K562 (cell line): ENCODE results near the gene SLBP. TPM values are rescaled to one million over a fixed set of nuclear protein-coding genes. Genes with fewer than 3 reads are reported as not detected.

Experiments
- BCOR ChIP-seq: fragments of 450-650 bp; IDR thresholded peaks from 2 replicates; pipeline ENCODE4 v1.6.1; 2016
- CBFA2T2 ChIP-seq: fragments of 450-650 bp; conservative IDR thresholded peaks from 2 replicates; pipeline ENCODE4 v1.6.1; 2017; ENCODE audit warnings: mild to moderate bottlenecking
- CHD4 ChIP-seq: fragments of 200-600 bp; sonication (generic); IDR thresholded peaks from 3 replicates; pipeline ENCODE4 v1.6.1; 2012; ENCODE audit warnings: low read depth, mild to moderate bottlenecking, mixed read lengths, low read length, inconsistent platforms; ENCODE audit not compliant: insufficient read depth, insufficient replicate concordance, poor library complexity, severe bottlenecking
- CREBBP ChIP-seq: IDR thresholded peaks from one replicate; pipeline ENCODE4 v1.6.1; 2012; ENCODE audit warnings: low read depth, mild to moderate bottlenecking, control low read depth, inconsistent platforms, low read length
- CTBP1 ChIP-seq: fragments of 450-650 bp; IDR thresholded peaks from 2 replicates; pipeline ENCODE4 v1.6.1; 2016; ENCODE audit warnings: borderline replicate concordance
- CTCFL ChIP-seq: IDR thresholded peaks from 2 replicates; pipeline ENCODE4 v1.6.1; 2011; ENCODE audit warnings: borderline replicate concordance, low read depth, mild to moderate bottlenecking, moderate library complexity, low read length; ENCODE audit not compliant: insufficient read depth, poor library complexity, severe bottlenecking
- FOXP1 ChIP-seq: sonication (generic); formaldehyde crosslinking; IDR thresholded peaks from 2 replicates; pipeline ENCODE4 v1.8.0; 2022; ENCODE audit warnings: mild to moderate bottlenecking, missing genetic modification reagents
- HES1 ChIP-seq: fragments of 450-650 bp; IDR thresholded peaks from 2 replicates; pipeline ENCODE4 v1.6.1; 2016; ENCODE audit warnings: low read depth, mild to moderate bottlenecking, moderate library complexity
- KDM1A ChIP-seq, 2 experiments: fragments of 450-650 bp; IDR thresholded peaks; 2 replicates each; pipeline ENCODE4 v1.6.1; 2016; ENCODE audit warnings: mild to moderate bottlenecking in 2 of 2
- KLF6 ChIP-seq: fragments of 250-450 bp; sonication (Bioruptor Pico); IDR thresholded peaks from 2 replicates; pipeline ENCODE4 v1.4.0; 2020; ENCODE audit warnings: mild to moderate bottlenecking, moderate library complexity, borderline replicate concordance
- SMARCC2 ChIP-seq: fragments of 450-650 bp; IDR thresholded peaks from 2 replicates; pipeline ENCODE4 v1.6.1; 2017; ENCODE audit warnings: antibody characterized with exemption, moderate library complexity, mild to moderate bottlenecking, low read depth
- ZNF12 ChIP-seq: sonication (generic); formaldehyde crosslinking; IDR thresholded peaks from 2 replicates; pipeline ENCODE4 v1.4.0; 2020; ENCODE audit warnings: mild to moderate bottlenecking, missing genetic modification reagents
- ZNF165 ChIP-seq: fragments of 250-450 bp; sonication (Bioruptor Pico); IDR thresholded peaks from 2 replicates; pipeline ENCODE4 v1.4.0; 2020; ENCODE audit warnings: borderline replicate concordance
- ZNF511 ChIP-seq: sonication (generic); formaldehyde crosslinking; IDR thresholded peaks from 2 replicates; pipeline ENCODE4 v1.8.0; 2022; ENCODE audit warnings: mild to moderate bottlenecking, missing genetic modification reagents
- ZNF561 ChIP-seq: fragments of 450-650 bp; formaldehyde crosslinking; conservative IDR thresholded peaks from 2 replicates; pipeline ENCODE4 v1.4.0; 2020; ENCODE audit warnings: mild to moderate bottlenecking, moderate library complexity
- ZNF699 ChIP-seq: fragments of 250-450 bp; sonication (Bioruptor Pico); IDR thresholded peaks from 2 replicates; pipeline ENCODE4 v1.8.0; 2021; ENCODE audit warnings: mild to moderate bottlenecking, moderate library complexity; ENCODE audit not compliant: insufficient replicate concordance
- polyA plus RNA-seq, 8 experiments: library from polyadenylated mRNA; depleted of rRNA in 4 of 8; stranded (reverse) in 5 of 8; unstranded in 3 of 8; fragments of >200 nt; fragmentation: Nextera tagmentation in 2 of 8; fragmentation: Illumina TruSeq in 1 of 8; extraction: Ambion mirVana in 2 of 8; extraction: Trizol in 1 of 8; gene quantifications; 2 replicates each; pipeline versions ENCODE4 v1.2.1 to v1.2.3, GENCODE V29; 2011 to 2014; ENCODE audit warnings: inconsistent platforms in 1 of 8, missing spikeins in 1 of 8
- total RNA-seq, 7 experiments: library from RNA; depleted of rRNA in 6 of 7; stranded (reverse); fragments of >200 nt in 6 of 7; fragmentation: Illumina TruSeq in 2 of 7; extraction: Trizol in 2 of 7; gene quantifications; 2 replicates each; pipeline versions ENCODE4 v1.2.1 to v1.2.3, GENCODE V29; 2011 to 2021; ENCODE audit warnings: low replicate concordance in 1 of 7
- TF ChIP-seq, protein P1 (sequence below), 2 experiments: fragments of 450-650 bp; formaldehyde crosslinking in 1 of 2; IDR thresholded peaks; 2 replicates each; pipeline versions ENCODE4 v1.4.0 to v1.6.1; 2014 to 2020; ENCODE audit warnings: mild to moderate bottlenecking in 2 of 2, borderline replicate concordance in 1 of 2, low read depth in 1 of 2

SLBP gene
- total and polyA plus RNA-seq, 9 of the 15 experiments (the other 6 are each of a cell fraction or from before 2014, with no cell fraction given): 49.4 to 221 (median 162) TPM

DNA sequence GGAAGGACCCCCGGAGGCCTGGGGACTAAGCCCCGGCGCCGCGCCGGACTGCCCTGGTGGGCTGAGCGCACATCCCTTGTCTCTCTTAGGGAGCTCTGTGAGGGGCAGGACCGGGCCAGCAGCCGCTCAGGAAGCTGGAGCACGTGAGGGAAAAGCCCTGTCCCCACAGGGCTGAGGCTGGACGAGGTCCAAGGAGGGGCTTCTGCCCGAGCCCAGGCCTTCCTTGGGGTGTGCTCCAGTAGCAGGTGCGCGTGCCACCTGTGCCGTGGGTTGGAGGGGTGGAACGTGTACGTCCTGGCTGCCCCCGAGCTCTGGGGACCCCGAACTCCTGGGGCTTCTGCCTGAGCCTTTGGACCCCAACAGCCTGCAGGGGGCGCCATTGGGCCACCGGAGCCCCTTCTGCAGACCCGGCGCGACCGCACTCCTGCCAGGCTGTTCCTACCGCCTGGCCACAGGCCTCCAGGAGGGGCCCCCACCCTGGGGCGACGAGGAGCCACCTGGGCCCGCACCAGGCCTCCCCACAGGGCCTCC is 36.4 kb upstream of the SLBP start (continued):
- TF ChIP-seq CTCFL (peak; percentile 45), HES1 (no peak), ZNF561 (CRISPR knock-in tag) (no peak), KLF6 (no peak), ZNF165 (CRISPR knock-in tag) (no peak), CREBBP (no peak), ZNF511 (CRISPR knock-in tag) (peak; percentile 84; the same call in 1 of the 2 replicates), FOXP1 (CRISPR knock-in tag) (no peak), BCOR (no peak), SMARCC2 (no peak), CBFA2T2 (no peak), ZNF699 (CRISPR knock-in tag) (no peak), ZNF12 (CRISPR knock-in tag) (no peak), KDM1A (IDR thresholded peaks at IDR 0.05) (no peak), CTBP1 (0 out of 2 replicates have a peak, but pooled peaks have one; percentile 32), CHD4 (no peak)
- TF ChIP-seq, protein P1, sequence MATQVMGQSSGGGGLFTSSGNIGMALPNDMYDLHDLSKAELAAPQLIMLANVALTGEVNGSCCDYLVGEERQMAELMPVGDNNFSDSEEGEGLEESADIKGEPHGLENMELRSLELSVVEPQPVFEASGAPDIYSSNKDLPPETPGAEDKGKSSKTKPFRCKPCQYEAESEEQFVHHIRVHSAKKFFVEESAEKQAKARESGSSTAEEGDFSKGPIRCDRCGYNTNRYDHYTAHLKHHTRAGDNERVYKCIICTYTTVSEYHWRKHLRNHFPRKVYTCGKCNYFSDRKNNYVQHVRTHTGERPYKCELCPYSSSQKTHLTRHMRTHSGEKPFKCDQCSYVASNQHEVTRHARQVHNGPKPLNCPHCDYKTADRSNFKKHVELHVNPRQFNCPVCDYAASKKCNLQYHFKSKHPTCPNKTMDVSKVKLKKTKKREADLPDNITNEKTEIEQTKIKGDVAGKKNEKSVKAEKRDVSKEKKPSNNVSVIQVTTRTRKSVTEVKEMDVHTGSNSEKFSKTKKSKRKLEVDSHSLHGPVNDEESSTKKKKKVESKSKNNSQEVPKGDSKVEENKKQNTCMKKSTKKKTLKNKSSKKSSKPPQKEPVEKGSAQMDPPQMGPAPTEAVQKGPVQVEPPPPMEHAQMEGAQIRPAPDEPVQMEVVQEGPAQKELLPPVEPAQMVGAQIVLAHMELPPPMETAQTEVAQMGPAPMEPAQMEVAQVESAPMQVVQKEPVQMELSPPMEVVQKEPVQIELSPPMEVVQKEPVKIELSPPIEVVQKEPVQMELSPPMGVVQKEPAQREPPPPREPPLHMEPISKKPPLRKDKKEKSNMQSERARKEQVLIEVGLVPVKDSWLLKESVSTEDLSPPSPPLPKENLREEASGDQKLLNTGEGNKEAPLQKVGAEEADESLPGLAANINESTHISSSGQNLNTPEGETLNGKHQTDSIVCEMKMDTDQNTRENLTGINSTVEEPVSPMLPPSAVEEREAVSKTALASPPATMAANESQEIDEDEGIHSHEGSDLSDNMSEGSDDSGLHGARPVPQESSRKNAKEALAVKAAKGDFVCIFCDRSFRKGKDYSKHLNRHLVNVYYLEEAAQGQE (IDR thresholded peaks at IDR 0.05; ENCODE audit: borderline replicate concordance): peak; percentile 88
- TF ChIP-seq, protein P1 (CRISPR knock-in tag; IDR thresholded peaks at IDR 0.05; ENCODE audit: low read depth): no peak
